Colonic mucosa (tissue), 4 donors: Measurements from ENCODE around the gene NDUFB2. TPM values are rescaled to one million over a fixed set of nuclear protein-coding genes. Genes with fewer than 3 reads are reported as not detected.

Experiments used
- DNase-seq: peaks from one replicate; pipeline ENCODE4 v3.0.0-alpha.2; 2020
- H3K27ac ChIP-seq: fragments of 200-600 bp; one replicate; pipeline ENCODE4 v1.8.0; 2021
- H3K27me3 ChIP-seq: fragments of 200-600 bp; one replicate; pipeline ENCODE4 v1.8.0; 2021
- H3K36me3 ChIP-seq: fragments of 200-600 bp; one replicate; pipeline ENCODE4 v1.8.0; 2021
- H3K4me1 ChIP-seq: fragments of 200-600 bp; one replicate; pipeline ENCODE4 v1.8.0; 2021; ENCODE audit warnings: mild to moderate bottlenecking
- H3K4me3 ChIP-seq: fragments of 200-600 bp; one replicate; pipeline ENCODE4 v1.8.0; 2021
- H3K9ac ChIP-seq, 2 donors: one replicate each; pipeline ENCODE4 v1.7.0; 2013; ENCODE audit warnings: control low read depth in 2 of 2, low read depth in 2 of 2, low read length in 2 of 2
- H3K9me3 ChIP-seq: fragments of 200-600 bp; one replicate; pipeline ENCODE4 v1.8.0; 2021
- intact Hi-C: fragments of 100-400 bp; cut with DNase I; formaldehyde crosslinking; loops from one replicate; pipeline ENCODE4 v1.14.1; 2022
- total RNA-seq, 2 donors: library from RNA; stranded (reverse); fragmentation: NEBNext Ultra II Directional in 1 of 2; extraction: Animal tissue kit (Norgen Biotek cat#: 25700) in 1 of 2; gene quantifications; one replicate each; pipeline ENCODE4 v1.2.1, GENCODE V29; 2021
- TF ChIP-seq, protein P1 (sequence below): fragments of 200-600 bp; IDR thresholded peaks from one replicate; pipeline ENCODE4 v1.8.0; 2022; ENCODE audit warnings: antibody characterized with exemption, mild to moderate bottlenecking
- donor health status: healthy.
- donor health status: DM: no; HTN: no; CAD: no.
- donor health status: DM: no; HTN: no; CAD: no.

The NDUFB2 gene
- total RNA-seq, 2 donors from 2014 or later, result 281 to 309 TPM

GRCh38 chr7:140679186-140679585 is 17.3 kb upstream of the NDUFB2 start:
- no peak for DNase-seq
- Histone ChIP-seq H3K4me3 (no peak overlapping the region), H3K9ac (no peak overlapping the region), H3K27ac (no peak overlapping the region), H3K36me3 (no peaks in the 10 kb centered on the region), H3K9me3 (no peaks in the 10 kb centered on the region), H3K4me1 (peaks cover 14% of the 10 kb centered on the region), H3K27me3 (no peaks in the 10 kb centered on the region)
- TF ChIP-seq, protein P1, sequence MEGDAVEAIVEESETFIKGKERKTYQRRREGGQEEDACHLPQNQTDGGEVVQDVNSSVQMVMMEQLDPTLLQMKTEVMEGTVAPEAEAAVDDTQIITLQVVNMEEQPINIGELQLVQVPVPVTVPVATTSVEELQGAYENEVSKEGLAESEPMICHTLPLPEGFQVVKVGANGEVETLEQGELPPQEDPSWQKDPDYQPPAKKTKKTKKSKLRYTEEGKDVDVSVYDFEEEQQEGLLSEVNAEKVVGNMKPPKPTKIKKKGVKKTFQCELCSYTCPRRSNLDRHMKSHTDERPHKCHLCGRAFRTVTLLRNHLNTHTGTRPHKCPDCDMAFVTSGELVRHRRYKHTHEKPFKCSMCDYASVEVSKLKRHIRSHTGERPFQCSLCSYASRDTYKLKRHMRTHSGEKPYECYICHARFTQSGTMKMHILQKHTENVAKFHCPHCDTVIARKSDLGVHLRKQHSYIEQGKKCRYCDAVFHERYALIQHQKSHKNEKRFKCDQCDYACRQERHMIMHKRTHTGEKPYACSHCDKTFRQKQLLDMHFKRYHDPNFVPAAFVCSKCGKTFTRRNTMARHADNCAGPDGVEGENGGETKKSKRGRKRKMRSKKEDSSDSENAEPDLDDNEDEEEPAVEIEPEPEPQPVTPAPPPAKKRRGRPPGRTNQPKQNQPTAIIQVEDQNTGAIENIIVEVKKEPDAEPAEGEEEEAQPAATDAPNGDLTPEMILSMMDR, result no peak
- intact Hi-C loops, result loop anchor here (10.0 kb wide), 1 partner anchor 306 kb away; no protein-coding TSS in a partner anchor

- Histone ChIP-seq H3K4me1 (no peaks in the 10 kb centered on the region), H3K27ac (no peak overlapping the region), H3K36me3 (no peaks in the 10 kb centered on the region), H3K27me3 (no peaks in the 10 kb centered on the region), H3K9me3 (no peaks in the 10 kb centered on the region), H3K4me3 (no peak overlapping the region), H3K9ac (no peak overlapping the region)
- TF ChIP-seq, protein P1, result no peak
- no peak for DNase-seq
- intact Hi-C loops, result no loop called here
Measured at GRCh38 chr7:140680886-140681285, 15.6 kb upstream of the NDUFB2 start.

- TF ChIP-seq, protein P1, result no peak
- intact Hi-C loops, result no loop called here
Measured at GRCh38 chr7:140681766-140682165, 14.7 kb upstream of the NDUFB2 start.

GRCh38 chr7:140683657-140684056 is 12.9 kb upstream of the NDUFB2 start:
- H3K36me3 ChIP-seq, result no peaks in the 10 kb centered on the region

More at GRCh38 chr7:140681766-140682165, 14.7 kb upstream of the NDUFB2 start:
- H3K27me3 ChIP-seq, result no peaks in the 10 kb centered on the region
- H3K27ac ChIP-seq, result no peak overlapping the region
- no peak for DNase-seq
- no peak overlapping the region for H3K9ac ChIP-seq
- H3K4me3 ChIP-seq, result no peak overlapping the region
- H3K9me3 ChIP-seq, result no peaks in the 10 kb centered on the region
- no peaks in the 10 kb centered on the region for H3K36me3 ChIP-seq
- H3K4me1 ChIP-seq, result no peaks in the 10 kb centered on the region

GRCh38 chr7:140684066-140684950 is 12.2 kb upstream of the NDUFB2 start:
- H3K27me3 ChIP-seq, result no peaks in the 10 kb centered on the region
- no peaks in the 10 kb centered on the region for H3K9me3 ChIP-seq
- H3K27ac ChIP-seq, result no peak overlapping the region
- TF ChIP-seq, protein P1, result no peak
- H3K4me3 ChIP-seq, result no peak overlapping the region
- no peak for DNase-seq
- no peaks in the 10 kb centered on the region for H3K36me3 ChIP-seq
- no peaks in the 10 kb centered on the region for H3K4me1 ChIP-seq
- intact Hi-C loops, result no loop called here
- no peak overlapping the region for H3K9ac ChIP-seq

More at GRCh38 chr7:140683657-140684056, 12.9 kb upstream of the NDUFB2 start:
- Histone ChIP-seq H3K4me1 (no peaks in the 10 kb centered on the region), H3K4me3 (no peak overlapping the region), H3K27ac (no peak overlapping the region), H3K9me3 (no peaks in the 10 kb centered on the region), H3K9ac (no peak overlapping the region), H3K27me3 (no peaks in the 10 kb centered on the region)
- DNase-seq, result no peak
- TF ChIP-seq, protein P1, result no peak
- intact Hi-C loops, result no loop called here
